GM21447 (cell line): ENCODE data around the gene MFN1.

Source experiments
- ATAC-seq: cut with Tn5 transposase; IDR thresholded peaks from one replicate; pipeline ENCODE4 v1.9.1; 2021; ENCODE audit not compliant: unreplicated experiment

Gene MFN1

DNA sequence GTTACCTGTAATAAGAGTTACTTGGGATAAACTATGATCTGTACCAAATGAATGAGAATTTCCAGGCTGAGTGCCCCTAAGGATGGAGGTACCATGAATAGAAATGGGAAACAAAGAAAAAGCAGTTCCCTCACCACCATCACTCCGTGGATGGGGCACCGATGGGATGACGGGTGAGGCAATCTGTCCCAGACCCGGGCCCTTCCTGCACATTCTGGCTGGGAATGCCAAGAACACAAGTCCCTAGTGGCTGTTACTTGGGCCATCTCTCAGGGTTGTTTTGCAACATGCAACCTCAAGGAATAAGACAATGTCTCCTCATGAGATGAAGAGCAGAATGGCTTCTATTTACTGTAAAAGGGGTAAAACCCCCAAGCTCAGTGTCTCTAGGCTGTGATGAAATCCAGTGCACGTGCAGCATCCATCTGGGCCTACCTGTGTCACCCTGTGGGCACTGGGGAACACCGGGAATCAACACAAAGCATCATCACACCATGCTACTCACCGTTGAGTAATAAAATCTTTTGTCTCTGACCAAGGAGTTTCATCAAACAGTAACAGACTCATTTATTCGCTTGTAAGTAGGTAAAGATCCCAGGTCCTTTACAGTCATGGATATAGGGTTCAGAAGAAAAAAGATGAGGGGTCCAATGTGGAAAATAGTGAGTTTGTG lies 81.5 kb downstream of the MFN1 start:
- ATAC-seq = no peak

DNA sequence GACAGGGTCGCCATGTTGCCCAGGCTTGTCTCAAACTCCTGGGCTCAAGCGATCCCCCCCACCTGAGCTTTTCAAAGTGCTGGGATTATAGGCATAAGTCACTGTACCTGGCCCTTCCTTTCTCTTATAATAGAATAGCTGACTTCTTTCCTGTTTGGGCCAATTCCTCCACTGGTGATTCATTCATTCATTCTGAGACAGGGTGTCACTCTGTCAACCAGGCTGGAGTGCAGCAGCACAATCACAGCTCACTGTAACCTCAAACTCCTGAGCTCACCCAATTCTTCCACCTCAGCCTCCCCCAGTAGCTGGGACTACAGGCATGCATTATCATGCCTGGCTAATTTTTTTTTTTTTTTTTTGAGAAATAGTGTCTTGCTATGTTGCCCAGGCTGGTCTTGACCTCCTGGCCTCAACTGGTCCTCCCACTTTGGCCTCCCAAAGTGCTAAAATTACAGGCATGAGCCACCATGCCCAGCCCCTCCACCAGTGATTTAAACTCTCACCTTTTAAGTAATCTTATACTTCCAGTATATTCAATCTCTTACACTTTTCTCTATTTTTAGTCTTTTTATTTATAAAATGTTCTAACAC lies 82.9 kb downstream of the MFN1 start:
- ATAC-seq = no peak

DNA sequence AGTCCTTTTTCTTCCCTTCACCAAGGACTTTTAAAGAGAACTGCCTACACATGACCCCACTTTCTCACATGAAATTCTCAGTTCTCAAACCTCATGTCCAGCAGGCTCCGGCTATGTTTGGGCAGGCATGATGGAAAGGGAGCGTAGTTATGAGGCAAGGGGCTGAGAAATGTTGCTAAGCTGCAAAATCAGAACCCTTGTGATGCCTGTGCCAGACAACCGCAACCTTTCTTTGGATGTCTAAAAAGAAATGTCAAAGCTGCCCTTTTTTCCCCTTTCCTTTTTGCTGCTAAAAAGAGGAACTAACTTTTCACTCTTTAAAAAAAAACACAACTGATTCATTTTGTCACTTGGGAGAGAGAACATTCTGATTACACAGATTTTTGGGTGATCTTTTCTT lies 84.5 kb downstream of the MFN1 start:
- peak; percentile 83 for ATAC-seq

DNA sequence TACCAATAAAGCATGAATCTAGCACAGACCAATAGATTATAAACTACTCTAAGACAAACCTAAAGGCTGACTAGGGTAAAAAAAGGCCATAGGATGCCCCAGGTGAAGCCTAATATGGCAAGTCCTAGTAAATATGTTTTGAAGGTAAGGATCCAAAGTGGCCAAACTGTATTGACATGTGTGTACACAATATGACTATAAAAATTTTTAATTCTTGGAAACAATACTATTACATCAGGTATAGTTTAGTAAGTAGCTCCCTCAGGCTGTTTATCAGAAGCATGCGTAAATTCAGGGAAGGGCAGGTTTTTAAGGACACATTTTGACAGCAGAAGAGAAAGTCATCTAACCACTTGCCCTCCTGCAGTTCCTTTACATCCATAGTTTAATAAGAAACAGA lies 84.9 kb downstream of the MFN1 start:
- no peak for ATAC-seq

DNA sequence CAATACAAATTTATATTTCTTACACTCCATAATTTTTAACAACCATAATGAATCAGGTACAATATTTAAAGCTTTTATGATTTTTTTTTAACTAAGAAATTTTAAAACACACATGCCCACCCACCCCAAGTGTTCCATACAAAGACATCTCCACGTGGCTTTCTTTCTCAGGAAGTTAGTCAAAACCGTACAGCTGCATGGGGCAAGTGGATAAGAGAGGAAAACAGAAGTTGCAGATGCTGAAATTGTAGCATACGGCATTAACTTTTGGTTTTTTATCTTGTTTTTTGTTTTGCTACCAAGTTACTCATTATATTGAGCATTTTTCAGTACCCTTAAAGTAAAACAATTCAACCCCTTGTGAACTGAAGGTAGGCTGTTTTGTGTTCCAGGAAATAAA lies 89.0 kb downstream of the MFN1 start:
- no peak for ATAC-seq

DNA sequence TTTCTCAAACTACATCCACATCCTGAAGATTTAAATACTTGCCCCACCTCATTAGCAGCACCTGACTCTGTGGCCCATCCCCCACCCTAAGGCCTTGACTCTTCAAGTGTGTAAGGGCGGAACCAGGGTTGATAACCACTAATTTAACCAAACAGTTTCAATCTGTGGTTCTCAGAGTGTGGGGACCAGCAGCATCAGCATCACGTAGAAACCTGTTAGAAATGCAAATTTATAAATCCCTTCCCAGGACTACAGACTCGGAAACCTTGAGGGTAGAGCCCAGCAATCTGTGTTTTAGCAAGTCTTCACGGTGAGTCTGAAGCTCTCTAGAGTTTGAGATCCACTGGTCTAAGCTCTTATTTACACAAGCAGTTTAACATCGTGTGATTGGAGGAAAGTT lies 91.3 kb downstream of the MFN1 start:
- peak; percentile 92 for ATAC-seq
